Uterus (tissue), 4 donors: ENCODE measurements around the gene LGI2. TPM values are rescaled to one million over a fixed set of nuclear protein-coding genes. Genes with fewer than 3 reads are reported as not detected.

Experiments
- DNase-seq, 2 donors: peaks; one replicate each; pipeline ENCODE4 v3.0.0-alpha.2; 2019 to 2020
- H3K27ac ChIP-seq, 2 donors: fragments of 200-600 bp; sonication (generic); 1 replicate in 1 of 2; 2 replicates in 1 of 2; pipeline ENCODE4 v1.5.1; 2016 to 2018
- H3K27me3 ChIP-seq, 2 donors: fragments of 200-600 bp; sonication (generic); one replicate each; pipeline ENCODE4 v1.5.1; 2018 to 2019; ENCODE audit warnings: control low read depth in 1 of 2
- H3K36me3 ChIP-seq, 2 donors: fragments of 200-600 bp; sonication (generic); one replicate each; pipeline ENCODE4 v1.5.1; 2019; ENCODE audit warnings: control low read depth in 1 of 2
- H3K4me1 ChIP-seq, 2 donors: fragments of 200-600 bp; sonication (generic); one replicate each; pipeline ENCODE4 v1.5.1; 2018 to 2019; ENCODE audit warnings: control low read depth in 1 of 2
- H3K4me3 ChIP-seq, 2 donors: fragments of 200-600 bp; sonication (generic); 1 replicate in 1 of 2; 2 replicates in 1 of 2; pipeline ENCODE4 v1.5.1; 2018 to 2019; ENCODE audit warnings: mild to moderate bottlenecking in 1 of 2
- H3K9me3 ChIP-seq, 2 donors: fragments of 200-600 bp; sonication (generic); one replicate each; pipeline ENCODE4 v1.5.1; 2019; ENCODE audit warnings: control low read depth in 1 of 2
- POLR2A ChIP-seq, 2 donors: fragments of 450-650 bp; IDR thresholded peaks; one replicate each; pipeline ENCODE4 v1.6.1; 2016; ENCODE audit warnings: antibody characterized with exemption in 2 of 2, mild to moderate bottlenecking in 1 of 2, moderate library complexity in 1 of 2
- intact Hi-C: fragments of 100-400 bp; cut with DNase I; formaldehyde crosslinking; loops from one replicate; pipeline ENCODE4 v1.15.1; 2023; ENCODE audit warnings: low total_unique reads
- total RNA-seq, 4 donors: library from RNA; depleted of rRNA in 3 of 4; stranded (reverse); fragments of >200 nt in 3 of 4; gene quantifications; one replicate each; pipeline versions ENCODE4 v1.1.0 to v1.2.4, GENCODE V29; 2014 to 2023
- TF ChIP-seq, protein P1 (sequence below), 4 experiments: fragments of 200-600 bp in 2 of 4; fragments of 450-650 bp in 2 of 4; sonication (generic) in 2 of 4; IDR thresholded peaks; one replicate each; pipeline ENCODE4 v1.5.1; 2016 to 2019; ENCODE audit warnings: antibody characterized with exemption in 4 of 4, mild to moderate bottlenecking in 2 of 4, moderate library complexity in 1 of 4
- donor health status: DM: yes; HTN: yes; CAD: no.

LGI2 gene
- total RNA-seq, 4 donors from 2014 or later, result 2.3 to 23.7 (median 14.0) TPM

DNA sequence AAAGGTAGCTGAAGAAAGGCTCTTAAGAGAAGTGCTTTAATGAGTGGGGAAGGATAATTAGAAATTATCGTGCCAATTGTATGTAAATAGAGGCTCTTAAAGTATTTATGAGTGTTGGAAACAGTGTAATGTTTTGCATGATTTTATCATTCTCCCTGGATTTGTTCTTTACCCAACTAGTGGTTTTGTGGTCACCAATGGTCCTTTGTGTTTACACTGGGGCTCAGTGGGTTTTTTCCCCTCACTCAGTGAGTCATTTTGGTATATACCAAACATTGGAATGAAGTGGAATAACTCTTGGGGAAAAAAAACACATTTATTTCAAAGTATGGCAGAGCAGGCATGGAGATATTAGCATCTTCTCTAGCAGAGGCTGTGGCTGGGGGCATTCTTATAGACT is 20.8 kb upstream of the LGI2 start:
- TF ChIP-seq POLR2A (IDR thresholded peaks at IDR 0.05), result no peak
- TF ChIP-seq, protein P1, sequence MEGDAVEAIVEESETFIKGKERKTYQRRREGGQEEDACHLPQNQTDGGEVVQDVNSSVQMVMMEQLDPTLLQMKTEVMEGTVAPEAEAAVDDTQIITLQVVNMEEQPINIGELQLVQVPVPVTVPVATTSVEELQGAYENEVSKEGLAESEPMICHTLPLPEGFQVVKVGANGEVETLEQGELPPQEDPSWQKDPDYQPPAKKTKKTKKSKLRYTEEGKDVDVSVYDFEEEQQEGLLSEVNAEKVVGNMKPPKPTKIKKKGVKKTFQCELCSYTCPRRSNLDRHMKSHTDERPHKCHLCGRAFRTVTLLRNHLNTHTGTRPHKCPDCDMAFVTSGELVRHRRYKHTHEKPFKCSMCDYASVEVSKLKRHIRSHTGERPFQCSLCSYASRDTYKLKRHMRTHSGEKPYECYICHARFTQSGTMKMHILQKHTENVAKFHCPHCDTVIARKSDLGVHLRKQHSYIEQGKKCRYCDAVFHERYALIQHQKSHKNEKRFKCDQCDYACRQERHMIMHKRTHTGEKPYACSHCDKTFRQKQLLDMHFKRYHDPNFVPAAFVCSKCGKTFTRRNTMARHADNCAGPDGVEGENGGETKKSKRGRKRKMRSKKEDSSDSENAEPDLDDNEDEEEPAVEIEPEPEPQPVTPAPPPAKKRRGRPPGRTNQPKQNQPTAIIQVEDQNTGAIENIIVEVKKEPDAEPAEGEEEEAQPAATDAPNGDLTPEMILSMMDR (IDR thresholded peaks at IDR 0.05), result no peak
- Histone ChIP-seq H3K27ac (no peak overlapping the region), H3K27me3 (no peaks in the 10 kb centered on the region), H3K9me3 (no peaks in the 10 kb centered on the region), H3K4me3 (no peak overlapping the region), H3K4me1 (no peaks in the 10 kb centered on the region), H3K36me3 (no peaks in the 10 kb centered on the region)
- no peak for DNase-seq
- intact Hi-C loops, result no loop called here

GRCh38 chr4:25050370-25051078 is 19.8 kb upstream of the LGI2 start:
- H3K4me3 ChIP-seq, result no peak overlapping the region
- intact Hi-C loops, result no loop called here
- TF ChIP-seq, protein P1 (IDR thresholded peaks at IDR 0.05), result no peak
- no peak for TF ChIP-seq POLR2A (IDR thresholded peaks at IDR 0.05)
- H3K4me1 ChIP-seq, result no peaks in the 10 kb centered on the region
- no peaks in the 10 kb centered on the region for H3K36me3 ChIP-seq
- H3K27ac ChIP-seq, result no peak overlapping the region
- no peak for DNase-seq
- H3K27me3 ChIP-seq, result no peaks in the 10 kb centered on the region
- H3K9me3 ChIP-seq, result no peaks in the 10 kb centered on the region

DNA sequence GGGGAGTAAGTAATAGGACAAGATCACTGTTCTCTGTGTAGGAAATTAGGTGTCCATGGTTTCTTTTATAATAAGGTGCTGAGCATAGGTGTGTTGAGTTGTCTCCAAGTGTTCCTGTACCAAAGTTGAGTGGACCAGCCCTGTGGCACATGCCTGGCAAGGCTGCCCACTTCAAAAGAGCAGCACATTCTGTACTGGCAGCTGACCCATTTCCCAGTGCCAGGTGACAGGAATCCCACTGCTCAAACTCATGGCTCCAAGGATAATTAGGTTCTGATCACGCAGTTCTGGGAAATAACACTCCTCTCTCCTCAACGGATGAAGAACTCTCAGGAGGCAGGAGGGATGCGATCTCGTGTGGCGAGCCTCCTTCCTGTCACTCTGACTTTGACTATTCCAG is 12.8 kb upstream of the LGI2 start:
- no peaks in the 10 kb centered on the region for H3K4me1 ChIP-seq
- TF ChIP-seq, protein P1 (IDR thresholded peaks at IDR 0.05), result no peak
- TF ChIP-seq POLR2A (IDR thresholded peaks at IDR 0.05), result no peak
- no peak for DNase-seq
- H3K36me3 ChIP-seq, result no peaks in the 10 kb centered on the region
- H3K27ac ChIP-seq, result no peak overlapping the region
- H3K27me3 ChIP-seq, result no peaks in the 10 kb centered on the region
- no peaks in the 10 kb centered on the region for H3K9me3 ChIP-seq
- no peak overlapping the region for H3K4me3 ChIP-seq
- intact Hi-C loops, result no loop called here

- Histone ChIP-seq H3K4me1 (peaks cover 0 to 10% of the 10 kb centered on the region in 2 donors), H3K4me3 (no peak overlapping the region), H3K36me3 (no peaks in the 10 kb centered on the region), H3K27me3 (no peaks in the 10 kb centered on the region), H3K27ac (no peak overlapping the region), H3K9me3 (no peaks in the 10 kb centered on the region)
- intact Hi-C loops, result no loop called here
- DNase-seq, result no peak
- TF ChIP-seq POLR2A (IDR thresholded peaks at IDR 0.05), result no peak
- TF ChIP-seq, protein P1 (IDR thresholded peaks at IDR 0.05), result no peak
Measured at GRCh38 chr4:25033526-25033925, 2.8 kb upstream of the LGI2 start.

- intact Hi-C loops, result no loop called here
- Histone ChIP-seq H3K4me3 (no peak overlapping the region), H3K27ac (peak overlapping the region in 1 of 2 donors; percentile 83), H3K4me1 (peaks cover 0 to 10% of the 10 kb centered on the region in 2 donors), H3K27me3 (no peaks in the 10 kb centered on the region), H3K9me3 (no peaks in the 10 kb centered on the region), H3K36me3 (no peaks in the 10 kb centered on the region)
- DNase-seq, result no peak
- TF ChIP-seq, protein P1 (IDR thresholded peaks at IDR 0.05), result no peak
- TF ChIP-seq POLR2A (IDR thresholded peaks at IDR 0.05), result no peak
Measured at GRCh38 chr4:25032126-25032525, 1.4 kb upstream of the LGI2 start.
